GM12801 (cell line): Measurements from ENCODE around the gene MIA3.

Source experiments
- TF ChIP-seq, protein P1 (sequence below): IDR thresholded peaks from one replicate; pipeline ENCODE4 v1.5.1; 2011; ENCODE audit warnings: control low read depth; ENCODE audit not compliant: insufficient read length; ENCODE audit errors: extremely low read depth

The MIA3 gene

DNA sequence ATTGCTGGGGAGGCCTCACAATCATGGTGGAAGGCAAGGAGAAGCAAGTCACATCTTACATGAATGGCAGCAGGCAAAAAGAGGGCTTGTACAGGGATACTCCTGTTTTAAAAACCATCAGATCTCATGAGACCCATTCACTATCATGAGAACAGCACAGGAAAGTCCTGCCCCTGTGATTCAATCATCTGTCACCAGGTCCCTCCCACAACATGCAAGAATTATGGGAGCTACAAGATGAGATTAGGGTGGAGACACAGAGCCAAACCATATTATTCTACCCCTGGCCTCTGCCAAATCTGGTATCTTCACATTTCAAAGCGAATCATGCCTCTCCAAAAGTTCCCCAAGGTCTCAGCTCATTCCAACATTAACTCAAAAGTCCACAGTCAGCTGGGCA lies 11.1 kb upstream of the MIA3 start:
- TF ChIP-seq, protein P1, sequence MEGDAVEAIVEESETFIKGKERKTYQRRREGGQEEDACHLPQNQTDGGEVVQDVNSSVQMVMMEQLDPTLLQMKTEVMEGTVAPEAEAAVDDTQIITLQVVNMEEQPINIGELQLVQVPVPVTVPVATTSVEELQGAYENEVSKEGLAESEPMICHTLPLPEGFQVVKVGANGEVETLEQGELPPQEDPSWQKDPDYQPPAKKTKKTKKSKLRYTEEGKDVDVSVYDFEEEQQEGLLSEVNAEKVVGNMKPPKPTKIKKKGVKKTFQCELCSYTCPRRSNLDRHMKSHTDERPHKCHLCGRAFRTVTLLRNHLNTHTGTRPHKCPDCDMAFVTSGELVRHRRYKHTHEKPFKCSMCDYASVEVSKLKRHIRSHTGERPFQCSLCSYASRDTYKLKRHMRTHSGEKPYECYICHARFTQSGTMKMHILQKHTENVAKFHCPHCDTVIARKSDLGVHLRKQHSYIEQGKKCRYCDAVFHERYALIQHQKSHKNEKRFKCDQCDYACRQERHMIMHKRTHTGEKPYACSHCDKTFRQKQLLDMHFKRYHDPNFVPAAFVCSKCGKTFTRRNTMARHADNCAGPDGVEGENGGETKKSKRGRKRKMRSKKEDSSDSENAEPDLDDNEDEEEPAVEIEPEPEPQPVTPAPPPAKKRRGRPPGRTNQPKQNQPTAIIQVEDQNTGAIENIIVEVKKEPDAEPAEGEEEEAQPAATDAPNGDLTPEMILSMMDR = no peak

DNA sequence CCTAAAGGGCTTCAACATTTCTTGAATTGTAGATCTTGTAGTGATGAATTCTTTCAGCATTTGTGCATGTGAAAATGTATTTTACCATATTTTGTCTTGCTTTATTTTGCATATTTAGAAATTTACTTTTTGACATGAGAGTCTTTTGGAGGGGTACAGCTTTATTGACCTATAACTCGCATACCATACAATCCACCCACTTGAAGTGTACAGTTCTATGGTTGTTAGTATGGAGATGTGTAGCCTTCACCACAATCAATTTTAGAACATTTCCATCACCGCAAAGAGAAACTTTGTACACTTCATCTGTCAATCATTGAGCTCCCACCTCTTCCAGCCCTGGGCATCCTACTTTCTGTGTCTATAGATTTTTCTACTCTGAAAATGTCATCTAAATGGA lies 7.2 kb upstream of the MIA3 start:
- TF ChIP-seq, protein P1 = no peak

DNA sequence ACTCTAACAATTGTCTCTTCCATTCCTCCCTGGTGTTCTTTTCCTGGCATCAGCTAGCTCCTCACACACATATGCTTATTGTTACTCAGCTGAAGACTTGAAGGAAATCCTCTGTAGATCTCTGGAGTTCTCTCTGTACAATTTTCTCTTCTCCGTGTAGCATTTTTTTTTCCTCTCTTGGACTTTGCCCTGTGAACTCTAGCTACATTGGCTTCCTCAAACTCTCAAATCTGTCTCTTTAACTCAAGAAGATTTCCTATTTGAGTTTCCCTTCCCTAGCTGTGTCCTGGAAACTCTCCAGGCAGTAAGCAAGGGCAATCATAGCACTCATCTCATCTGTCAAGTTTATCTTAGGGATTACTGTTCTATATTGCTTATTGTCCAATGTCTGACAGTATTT lies 4.3 kb upstream of the MIA3 start:
- TF ChIP-seq, protein P1 = no peak

DNA sequence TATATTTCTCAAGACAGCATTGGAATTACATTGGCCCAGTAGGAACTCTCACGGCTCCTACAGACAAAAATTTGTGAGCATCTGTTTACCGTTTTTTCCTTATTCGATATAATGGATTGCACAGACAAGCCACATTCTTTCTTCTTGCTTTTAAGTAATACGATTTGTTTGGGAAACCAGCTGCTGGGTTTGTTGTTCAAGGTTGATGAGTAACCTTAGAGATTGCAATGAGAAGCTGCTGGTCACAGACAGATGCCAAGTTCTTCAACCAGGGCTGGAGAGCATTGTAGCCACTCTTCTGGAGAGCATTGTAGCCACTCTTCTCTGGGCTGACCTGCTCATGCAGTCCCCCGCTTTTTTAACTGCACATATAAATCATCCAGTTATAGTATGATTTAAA lies 1.4 kb upstream of the MIA3 start:
- TF ChIP-seq, protein P1 = no peak

DNA sequence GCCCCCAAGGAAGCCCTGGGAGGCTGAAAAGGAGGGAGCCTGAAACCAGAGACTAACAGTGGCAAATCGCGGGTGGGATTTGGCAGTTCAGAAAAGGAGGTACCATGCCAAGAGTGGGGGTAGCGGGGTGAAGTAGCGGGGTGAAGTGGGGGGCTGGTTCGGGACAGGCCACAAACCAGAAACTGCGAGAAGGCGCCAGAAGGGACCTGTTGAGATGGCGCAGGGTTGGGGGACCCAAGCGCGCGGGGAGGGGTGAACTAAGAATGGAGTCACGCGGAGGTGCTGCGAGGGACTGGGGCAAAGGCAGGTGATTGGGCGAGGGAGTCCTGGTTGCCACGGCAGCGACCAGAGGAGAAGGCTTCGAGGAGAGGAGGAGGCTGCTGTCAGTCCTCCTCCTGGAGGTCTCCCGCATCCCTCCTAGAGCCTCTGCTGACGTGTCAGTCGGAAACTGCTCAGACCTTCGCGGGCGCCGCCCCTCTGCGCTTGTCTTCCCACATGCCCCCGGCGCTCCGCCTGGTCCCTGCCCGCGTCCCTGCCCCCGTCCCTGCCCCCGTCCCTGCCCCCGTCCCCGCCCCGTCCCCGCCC lies 438 bp upstream of the MIA3 start:
- TF ChIP-seq, protein P1 = no peak

DNA sequence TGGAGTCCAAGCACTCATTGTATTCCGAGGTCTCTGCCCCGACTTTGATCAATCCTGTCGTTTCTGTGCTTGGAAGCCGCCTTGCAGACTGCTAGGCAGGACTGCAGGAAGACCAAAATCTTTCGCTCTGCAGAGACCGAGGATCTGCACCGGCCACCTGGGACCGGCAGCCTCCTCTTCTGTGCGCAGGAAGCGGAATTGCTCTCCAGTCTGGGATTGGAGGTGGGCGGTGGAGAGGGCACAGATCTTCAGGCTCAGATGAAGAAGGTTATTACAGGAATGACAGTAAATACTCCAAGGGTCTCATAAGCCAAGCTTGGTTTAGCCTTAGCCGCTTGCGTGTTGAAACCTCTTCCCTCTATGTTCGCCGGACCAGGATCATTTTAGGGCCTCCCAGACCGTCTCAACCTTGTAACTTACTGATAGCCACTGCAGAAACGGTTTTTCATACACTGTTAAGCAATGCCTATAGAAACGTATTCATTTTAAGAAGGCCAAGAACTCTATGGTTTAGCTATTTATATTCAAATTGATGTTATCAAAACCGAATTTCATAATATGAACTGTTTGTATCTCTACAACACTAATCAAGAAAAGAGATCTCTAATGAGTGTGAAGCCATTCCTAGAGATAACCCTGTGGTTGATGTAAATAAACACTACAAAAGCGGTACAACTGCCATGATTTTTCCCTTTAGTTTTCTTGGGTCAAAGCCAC lies 1.1 kb downstream of the MIA3 start:
- TF ChIP-seq, protein P1 = no peak

DNA sequence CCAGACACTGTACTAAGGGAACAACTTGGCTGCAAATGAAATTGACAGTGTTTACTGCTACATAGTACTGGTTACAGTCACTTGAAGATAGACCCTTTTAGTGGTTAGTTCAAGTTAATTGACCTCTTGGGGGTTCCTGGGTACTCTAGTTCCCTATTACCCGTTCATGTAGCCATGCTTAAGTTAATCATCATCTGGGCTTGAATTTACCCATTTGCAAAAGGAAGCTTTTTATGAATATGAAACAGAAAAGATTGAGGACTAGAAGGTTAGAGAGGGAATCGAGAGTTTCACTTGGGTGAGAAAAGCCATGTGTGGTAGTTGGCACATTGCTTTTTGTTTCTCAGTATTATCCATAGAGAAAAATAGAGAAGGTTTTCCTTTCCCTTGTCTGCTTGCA lies 2.7 kb downstream of the MIA3 start:
- TF ChIP-seq, protein P1 = no peak
